ENCODE data around the gene TBATA.

Gene TBATA, protein sequence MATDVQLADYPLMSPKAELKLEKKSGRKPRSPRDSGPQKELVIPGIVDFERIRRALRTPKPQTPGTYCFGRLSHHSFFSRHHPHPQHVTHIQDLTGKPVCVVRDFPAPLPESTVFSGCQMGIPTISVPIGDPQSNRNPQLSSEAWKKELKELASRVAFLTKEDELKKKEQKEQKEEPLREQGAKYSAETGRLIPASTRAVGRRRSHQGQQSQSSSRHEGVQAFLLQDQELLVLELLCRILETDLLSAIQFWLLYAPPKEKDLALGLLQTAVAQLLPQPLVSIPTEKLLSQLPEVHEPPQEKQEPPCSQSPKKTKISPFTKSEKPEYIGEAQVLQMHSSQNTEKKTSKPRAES

DNA sequence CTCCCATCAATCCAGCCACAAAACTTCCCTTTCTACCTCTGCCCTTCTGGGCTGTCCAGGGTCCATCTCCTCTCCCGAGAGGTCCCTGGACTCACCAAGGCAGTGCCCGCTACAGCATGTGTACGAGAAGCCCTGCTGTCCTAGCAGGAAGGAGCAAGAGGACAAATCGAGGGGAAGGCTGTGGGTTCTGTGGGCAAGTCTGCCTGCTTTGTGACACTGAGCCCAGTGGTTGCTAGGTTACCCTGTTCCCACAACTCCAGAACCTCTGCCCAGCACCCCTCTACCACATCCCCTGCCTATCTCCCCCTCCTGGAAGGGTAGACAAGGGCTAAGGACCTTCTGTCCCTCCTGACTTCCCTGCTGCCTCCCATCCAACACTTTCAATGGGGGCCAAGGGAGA lies at the start of gene TBATA:
TSS of gene TBATA (minus strand) at position 188 of the 400 bp plus-strand sequence. CDS start 1,998 bp downstream, outside the sequence.
- DNase-seq (ENCODE audit: low read depth, low spot score), result no peak

DNA sequence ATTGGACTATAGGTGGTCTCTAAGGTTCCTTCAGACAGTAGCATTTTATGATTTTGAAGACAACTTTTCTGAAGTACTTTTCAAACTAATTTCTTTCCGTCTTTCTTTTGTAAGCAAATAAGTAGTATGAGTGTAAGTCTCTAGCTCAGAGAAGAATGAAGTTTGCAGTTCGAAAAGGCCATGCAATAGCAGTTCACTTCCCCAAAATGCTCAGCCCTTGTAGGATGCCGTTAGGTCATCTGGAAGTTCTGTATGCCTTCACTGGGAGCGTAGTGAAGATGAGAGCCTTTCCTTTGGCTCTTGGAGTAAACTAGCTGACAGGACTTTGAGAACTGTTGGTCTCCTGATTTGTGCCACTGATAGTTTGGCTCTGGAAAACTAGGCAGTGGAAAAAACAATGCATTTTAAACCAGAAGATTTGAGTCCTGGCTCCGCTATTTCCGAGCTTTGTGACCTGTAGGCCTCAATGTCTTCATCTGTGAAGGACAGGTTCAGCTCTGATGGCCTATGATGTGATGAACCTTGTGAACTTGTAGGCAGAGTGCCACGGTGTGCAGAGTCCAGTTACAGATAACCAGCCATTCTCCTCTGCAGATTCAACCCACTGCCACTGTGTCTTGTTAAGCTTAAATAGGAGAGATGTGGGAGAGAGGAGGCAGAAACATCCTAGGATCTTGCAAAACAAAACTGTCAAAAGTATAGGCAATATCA lies 49.4 kb upstream of the TBATA start:
- no peak for DNase-seq (ENCODE audit: low read depth, low spot score)

DNA sequence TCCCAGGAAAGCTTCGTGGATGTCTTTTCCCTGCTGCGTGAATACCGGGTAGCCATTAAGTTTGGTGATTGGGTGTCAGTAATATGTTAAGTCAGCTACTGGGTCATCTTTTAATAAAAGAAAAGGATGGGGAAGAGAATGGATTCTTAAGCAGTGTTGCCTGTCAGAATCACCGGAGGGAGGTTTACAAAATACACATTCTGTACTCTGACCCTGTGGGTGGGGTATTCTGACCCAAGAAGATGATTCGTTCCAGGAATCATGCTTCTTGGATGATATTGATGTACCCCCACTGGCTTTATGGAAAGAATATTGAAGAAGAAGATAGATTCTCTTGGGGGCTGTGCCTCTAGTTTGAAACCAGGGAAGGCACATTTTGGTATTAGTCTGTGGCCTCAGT lies 48.8 kb upstream of the TBATA start:
- DNase-seq (ENCODE audit: low read depth, low spot score), result no peak

GRCh38 chr10:70833601-70834000 lies 48.4 kb upstream of the TBATA start:
- DNase-seq (ENCODE audit: low read depth, low spot score), result no peak

DNA sequence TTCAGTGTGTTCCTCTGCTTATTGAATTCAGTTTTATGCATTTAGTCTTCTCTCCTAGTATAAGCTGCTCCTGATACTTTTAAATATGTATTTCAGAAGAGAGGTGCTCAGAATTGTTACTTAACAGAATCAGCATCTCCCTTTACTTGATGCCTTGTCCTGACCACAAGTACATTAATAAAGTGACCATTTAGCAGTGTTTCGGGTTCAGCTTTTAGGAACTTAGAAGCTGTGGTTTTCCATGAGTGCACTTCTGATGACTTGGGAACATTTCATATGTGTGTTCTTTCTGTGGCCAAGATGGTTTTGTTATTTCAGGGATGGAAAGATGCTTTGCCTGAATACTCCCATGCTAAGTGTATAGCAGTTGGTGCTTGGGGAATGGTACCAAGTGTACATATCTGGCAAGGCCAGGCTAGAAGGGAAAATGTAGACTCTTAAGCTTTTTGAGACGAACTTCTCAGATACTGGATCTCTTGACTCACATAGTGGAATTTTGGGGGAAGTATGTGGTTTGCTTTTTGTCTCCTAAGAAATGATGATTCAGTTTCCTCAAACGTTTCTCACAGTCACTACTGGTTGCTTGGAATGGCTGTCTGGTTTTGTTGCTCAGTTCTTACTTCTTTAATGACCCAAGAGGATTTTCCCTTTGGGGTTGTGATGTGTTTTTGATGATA lies 47.8 kb upstream of the TBATA start:
- DNase-seq (ENCODE audit: low read depth, low spot score), result no peak

DNA sequence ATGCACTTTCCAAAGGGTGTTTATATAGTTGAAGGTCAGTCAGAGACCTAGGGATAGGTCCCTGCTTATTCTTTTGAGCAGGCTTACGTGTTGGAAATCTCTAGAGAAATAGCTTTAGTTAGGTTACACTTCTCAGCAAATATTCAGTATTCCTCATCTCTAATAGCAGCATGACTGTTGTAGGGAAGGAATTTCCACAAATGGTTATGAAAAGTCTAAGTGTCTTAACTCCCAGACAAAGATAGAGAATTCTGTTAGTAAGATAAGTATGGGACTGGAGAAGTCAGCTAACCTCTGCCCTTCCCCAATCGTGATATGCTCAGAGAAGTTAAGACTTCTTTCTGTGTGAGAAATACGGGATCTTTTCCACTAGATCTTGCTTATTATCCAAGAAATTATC lies 47.0 kb upstream of the TBATA start:
- DNase-seq (ENCODE audit: low read depth, low spot score), result no peak

- no peak for DNase-seq (ENCODE audit: low read depth, low spot score)
Observed at GRCh38 chr10:70830164-70830563, 45.0 kb upstream of the TBATA start.

DNA sequence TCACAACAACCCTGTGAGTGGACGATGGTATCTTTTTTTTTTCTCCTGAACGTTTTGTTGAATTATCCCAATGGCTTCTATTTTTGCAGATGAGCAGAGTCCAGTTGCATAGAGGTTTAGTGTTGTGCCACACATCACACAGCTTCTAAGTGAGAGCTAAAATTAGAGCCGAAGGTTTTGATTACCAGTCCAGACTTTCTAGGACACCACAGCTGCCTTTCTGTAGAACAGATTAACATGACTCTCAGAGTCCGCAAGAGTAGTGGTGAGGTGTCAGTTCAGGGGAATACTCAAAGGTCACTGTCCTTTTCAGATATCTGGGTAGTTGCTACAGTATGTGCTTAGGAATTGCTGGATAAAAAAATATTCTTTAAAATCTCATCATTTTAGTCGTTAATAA lies 44.4 kb upstream of the TBATA start:
- no peak for DNase-seq (ENCODE audit: low read depth, low spot score)

DNA sequence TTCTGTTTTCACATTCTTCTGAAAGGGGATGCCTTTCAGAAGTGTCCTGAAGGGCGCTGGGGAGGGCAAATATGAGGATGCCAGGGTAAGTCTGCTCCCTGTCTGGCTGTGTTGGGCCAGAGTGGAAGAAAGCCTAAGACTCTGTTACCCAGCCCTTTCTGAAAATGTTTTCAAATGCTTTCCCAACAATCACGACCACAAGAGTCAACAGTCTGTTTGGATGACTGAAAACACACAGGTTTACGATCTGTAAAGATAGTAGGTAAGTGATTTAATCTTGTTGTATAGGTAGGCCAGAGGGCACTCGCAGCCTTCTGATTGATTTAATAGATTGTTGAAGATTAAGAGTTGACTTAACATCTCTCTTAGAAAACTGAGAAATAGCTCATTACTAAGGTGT lies 43.7 kb upstream of the TBATA start:
- DNase-seq (ENCODE audit: low read depth, low spot score), result no peak

DNA sequence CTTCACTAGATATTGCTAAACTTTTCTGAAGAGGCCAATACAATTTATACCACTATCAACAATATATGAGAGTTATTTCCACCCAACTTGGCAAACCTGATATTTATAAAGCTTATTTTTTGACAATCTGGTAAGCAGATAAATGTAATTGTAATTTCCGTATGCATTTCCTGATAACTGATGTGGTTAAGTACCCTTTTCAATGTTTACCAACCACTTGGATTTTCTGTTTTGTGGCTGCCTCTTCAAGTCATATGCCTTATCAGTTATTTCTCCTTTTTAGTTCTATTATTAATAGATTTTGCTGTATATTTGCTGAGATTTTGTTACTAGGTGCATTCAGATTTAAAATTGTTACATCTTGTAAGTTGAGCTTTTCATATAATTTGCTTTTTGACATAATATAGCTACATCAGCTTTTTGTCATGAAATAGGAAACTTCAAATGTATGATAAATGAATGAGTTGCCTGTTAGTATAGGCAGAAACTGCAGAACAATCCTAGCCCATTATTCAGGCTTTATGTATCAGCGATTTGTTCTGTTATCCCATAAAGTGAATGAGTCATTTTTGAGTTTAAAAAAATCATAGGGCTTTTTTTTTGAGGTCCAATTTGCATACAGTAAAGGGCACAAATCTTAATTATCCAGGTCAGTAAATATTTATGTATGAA lies 42.0 kb upstream of the TBATA start:
- DNase-seq (ENCODE audit: low read depth, low spot score), result no peak

DNA sequence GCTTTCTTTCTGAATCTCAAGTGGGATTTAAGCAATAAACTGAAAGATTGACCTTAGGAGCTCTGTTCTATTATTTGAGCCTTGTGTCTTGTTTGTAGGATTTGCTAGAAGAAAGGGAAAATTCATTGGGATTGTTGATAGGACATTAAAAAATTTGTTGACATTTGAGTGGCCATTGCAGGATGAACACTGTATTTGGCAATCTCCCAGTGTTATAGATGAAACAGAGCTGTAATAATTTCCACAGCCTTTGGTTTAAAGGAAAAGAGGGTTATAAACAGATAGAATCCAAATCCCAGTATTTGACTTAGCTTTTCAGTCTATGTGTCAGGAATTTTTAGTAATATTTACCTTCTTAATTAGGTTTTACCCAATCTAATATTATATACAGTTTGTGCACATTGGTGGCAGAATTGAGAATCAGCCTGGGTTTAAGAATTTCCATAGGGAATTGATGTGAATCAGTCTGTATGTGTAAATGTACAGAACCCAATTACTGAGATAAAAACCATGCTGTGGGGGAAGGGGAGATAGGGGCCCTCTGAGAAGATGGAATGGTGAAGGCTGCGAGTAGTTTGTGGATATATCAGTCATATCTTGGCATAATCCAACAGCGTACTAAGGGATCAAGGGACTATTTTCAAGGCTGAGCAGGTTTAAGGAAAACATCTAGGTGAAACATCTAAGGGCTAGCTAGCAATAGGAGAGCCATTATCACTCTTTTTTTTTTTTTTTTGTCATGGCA lies 37.1 kb upstream of the TBATA start:
- DNase-seq (ENCODE audit: low read depth, low spot score), result no peak

DNA sequence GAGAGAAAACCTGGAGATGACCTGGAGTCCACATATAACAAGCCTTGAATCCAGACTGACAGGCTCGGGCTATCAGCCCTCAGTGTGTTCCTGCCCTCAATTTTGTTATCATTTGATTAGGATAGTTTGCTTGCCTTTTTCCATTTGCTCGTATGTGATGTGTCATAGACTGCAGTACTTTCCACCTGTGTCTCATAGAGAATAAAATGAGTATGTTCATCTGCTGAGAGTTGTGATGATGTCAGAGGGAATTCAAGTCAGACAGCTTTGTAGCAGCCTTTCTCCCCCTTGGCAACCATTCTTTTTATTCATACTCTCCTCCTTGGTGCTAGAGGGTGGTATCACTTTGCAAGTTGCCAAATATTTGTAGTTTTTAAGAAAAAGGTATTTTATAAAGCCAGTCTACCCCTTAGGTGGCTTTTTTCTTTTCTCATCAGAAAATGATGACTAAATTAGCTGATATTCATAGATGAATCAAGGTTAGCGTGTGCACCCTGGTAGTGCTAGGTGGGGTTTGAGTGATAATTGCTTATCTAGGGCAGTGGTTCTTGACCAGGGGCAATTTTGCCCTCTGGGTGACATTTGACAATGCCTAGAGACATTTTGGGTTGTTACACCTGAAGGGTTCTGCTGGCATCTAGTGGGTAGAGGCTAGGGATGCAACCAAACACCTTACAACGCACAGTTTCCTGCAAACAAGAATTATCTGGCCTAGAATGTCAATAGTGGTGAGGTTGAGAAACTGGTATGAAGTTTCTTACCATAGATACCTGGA lies 36.0 kb upstream of the TBATA start:
- DNase-seq (ENCODE audit: low read depth, low spot score), result no peak

GRCh38 chr10:70816220-70816894 lies 31.2 kb upstream of the TBATA start:
- peak; percentile 30 for DNase-seq (ENCODE audit: low read depth, low spot score)

DNA sequence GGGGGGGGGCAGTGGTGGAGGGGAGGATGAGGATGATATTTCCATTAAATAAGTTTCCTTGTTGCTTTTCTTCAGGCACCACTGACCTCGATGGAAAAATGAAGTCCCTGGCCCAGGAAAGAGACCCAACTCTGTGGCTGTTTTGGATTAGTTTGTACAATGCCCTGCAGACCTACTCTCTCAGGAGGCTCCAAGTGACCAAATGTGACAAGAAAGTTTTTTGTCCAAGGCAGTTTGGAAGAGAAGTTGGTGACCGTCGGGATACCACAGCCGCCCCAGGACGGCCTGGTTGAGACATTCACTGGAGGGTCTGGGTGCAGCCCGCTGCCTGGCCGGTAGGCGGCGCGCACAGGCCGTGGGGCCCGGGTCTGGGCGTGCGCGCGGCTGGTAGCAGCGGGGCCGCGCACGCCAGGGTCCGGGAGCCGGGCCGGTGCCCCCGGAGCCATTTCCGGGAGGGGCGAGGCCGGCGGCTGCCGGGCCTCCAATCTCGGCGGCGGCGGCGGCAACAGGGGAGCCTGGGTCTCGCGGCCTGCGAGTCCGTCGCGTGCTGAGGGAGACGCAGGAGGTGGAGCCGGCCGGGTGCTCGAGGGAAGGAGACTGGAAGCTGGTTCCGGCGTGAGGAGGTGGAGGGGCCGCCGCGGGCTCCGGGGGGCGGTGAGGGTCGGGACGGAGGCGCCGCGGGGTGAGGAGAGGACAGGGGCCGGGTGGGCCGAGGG lies 30.5 kb upstream of the TBATA start, which contains the start of gene SGPL1:
TSS of gene SGPL1 (plus strand) at position 445 of the 716 bp plus-strand sequence. CDS start 906 bp downstream, outside the sequence.
- no peak for DNase-seq (ENCODE audit: low read depth, low spot score)

GRCh38 chr10:70814126-70814525 lies 28.9 kb upstream of the TBATA start:
- DNase-seq (ENCODE audit: low read depth, low spot score), result no peak

- no peak for DNase-seq (ENCODE audit: low read depth, low spot score)
Observed at GRCh38 chr10:70812814-70813213, 27.6 kb upstream of the TBATA start.

DNA sequence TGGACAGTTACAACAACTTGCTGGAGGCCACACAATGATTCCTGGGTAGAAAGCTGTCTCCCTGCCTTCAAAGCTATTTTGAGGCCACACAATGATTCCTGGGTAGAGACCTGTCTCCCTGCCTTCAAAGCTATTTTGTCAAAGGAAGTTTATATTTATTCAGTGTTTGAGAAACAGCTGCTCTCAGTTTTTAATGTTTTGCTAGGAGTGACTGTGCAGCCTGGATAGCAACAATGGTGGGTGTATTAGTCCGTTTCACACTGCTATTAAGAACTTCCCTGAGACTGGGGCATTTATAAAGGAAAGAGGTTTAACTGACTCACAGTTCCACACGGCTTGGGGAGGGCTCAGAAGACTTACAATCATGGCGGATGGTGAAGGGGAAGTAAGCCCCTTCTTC lies 26.7 kb upstream of the TBATA start:
- no peak for DNase-seq (ENCODE audit: low read depth, low spot score)

- no peak for DNase-seq (ENCODE audit: low read depth, low spot score)
Observed at GRCh38 chr10:70810967-70811366, 25.8 kb upstream of the TBATA start.

DNA sequence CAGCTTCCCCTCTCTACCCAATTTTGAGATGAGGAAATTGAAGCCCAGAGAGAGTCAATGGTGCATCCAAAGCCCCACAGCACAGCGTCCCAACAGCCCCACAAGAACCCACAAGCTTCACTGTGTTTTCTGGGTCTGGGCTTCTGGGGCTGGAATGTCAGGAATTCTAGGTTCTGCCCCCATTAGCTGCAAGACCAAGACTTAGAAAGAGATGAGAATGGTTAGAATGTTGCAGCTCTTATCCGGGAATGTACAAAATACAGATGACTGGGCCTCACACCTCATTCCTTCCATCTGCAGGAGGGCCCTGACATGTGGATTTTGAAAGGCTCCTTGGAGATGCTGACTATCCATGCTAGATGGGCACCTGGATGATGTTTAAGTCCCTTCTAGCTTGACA lies 24.5 kb upstream of the TBATA start:
- peak; percentile 20 for DNase-seq (ENCODE audit: low read depth, low spot score)

All from iPS DF 19.7 (cell line).